ENCODE data around the gene RSL24D1.
"Not testable (repeated sequence)": the region's sequence is repeated elsewhere in the genome, so short reads cannot be mapped to it uniquely, and the experiment has no call there.

- not testable (repeated sequence) for TF ChIP-seq CTCF (conservative IDR thresholded peaks at IDR 0.05; ENCODE audit: low read depth, low read length); EZH2 (IDR thresholded peaks at IDR 0.05; ENCODE audit: low read length, unreplicated experiment); EZH2phosphoT487 (IDR thresholded peaks at IDR 0.05; ENCODE audit: borderline replicate concordance, low read length)
These were observed 53.6 kb downstream of the RSL24D1 start for GRCh38 chr15:55143132-55143531.

All from PC-3 (cell line).